ENCODE results near the gene USP17L24. TPM values are rescaled to one million over a fixed set of nuclear protein-coding genes. Genes with fewer than 3 reads are reported as not detected.
"Not testable (repeated sequence)": the region's sequence is repeated elsewhere in the genome, so short reads cannot be mapped to it uniquely, and the experiment has no call there.

Gene USP17L24, protein sequence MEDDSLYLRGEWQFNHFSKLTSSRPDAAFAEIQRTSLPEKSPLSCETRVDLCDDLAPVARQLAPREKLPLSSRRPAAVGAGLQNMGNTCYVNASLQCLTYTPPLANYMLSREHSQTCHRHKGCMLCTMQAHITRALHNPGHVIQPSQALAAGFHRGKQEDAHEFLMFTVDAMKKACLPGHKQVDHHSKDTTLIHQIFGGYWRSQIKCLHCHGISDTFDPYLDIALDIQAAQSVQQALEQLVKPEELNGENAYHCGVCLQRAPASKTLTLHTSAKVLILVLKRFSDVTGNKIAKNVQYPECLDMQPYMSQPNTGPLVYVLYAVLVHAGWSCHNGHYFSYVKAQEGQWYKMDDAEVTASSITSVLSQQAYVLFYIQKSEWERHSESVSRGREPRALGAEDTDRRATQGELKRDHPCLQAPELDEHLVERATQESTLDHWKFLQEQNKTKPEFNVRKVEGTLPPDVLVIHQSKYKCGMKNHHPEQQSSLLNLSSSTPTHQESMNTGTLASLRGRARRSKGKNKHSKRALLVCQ
- polyA plus RNA-seq (2013, experiment 1 of 4), result not detected
- not detected for polyA plus RNA-seq (2013, experiment 2 of 4)
- not detected for polyA plus RNA-seq (2013, experiment 3 of 4)
- not detected for polyA plus RNA-seq (2013, experiment 4 of 4)

DNA sequence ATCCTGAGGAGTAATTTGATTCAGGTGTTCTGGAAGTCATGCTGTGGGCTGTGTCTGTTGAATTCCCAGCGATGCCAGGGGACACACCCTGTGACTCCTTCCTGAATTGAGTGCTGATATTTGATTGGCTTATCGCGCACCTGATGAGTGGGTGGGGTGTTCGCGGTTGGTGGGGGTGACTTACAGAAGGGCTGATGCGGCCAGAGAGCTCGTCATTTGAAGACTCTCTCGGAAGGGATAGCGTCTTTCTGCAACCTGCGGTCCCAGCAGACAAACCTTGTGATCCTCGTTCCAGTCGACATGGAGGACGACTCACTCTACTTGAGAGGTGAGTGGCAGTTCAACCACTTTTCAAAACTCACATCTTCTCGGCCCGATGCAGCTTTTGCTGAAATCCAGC is at the start of gene USP17L24:
USP17L24 (plus strand) TSS at position 301 of the 400 bp plus-strand sequence; CDS start at position 301, 0 bp downstream.
- no CpG with 5 or more reads among the region's 15 CpGs for WGBS, 2 experiments

DNA sequence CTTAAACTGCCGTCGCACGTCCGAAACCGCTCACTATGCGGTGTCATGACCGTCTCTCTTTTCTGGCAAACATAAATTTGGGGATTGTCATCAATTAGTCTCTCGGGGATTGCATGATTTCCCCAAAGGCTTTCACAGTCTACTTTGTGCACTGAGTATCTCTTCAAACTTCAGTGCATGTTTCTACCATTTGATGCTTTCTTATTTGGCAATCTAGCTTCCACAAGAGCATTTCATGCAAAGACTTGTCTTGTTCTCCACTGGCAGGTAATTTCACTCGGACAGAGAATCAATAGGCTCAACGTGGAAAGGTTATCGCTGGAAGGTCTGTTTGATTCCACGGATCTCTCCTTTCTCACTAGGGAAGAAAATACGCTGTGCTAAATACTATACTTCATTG is 774 bp upstream of the USP17L24 start:
- H3K27ac ChIP-seq (ENCODE audit: insufficient read depth, low read depth, low read length, poor library complexity, severe bottlenecking); H3K4me1 ChIP-seq (ENCODE audit: control insufficient read depth, insufficient read depth, low read length); H3K27me3 ChIP-seq (ENCODE audit: control insufficient read depth, insufficient read depth, low read length, poor library complexity, severe bottlenecking); H3K4me3 ChIP-seq (ENCODE audit: insufficient read depth, low read depth, low read length); H3K36me3 ChIP-seq (ENCODE audit: control insufficient read depth, insufficient read depth, low read length); H3K9me3 ChIP-seq (ENCODE audit: control insufficient read depth, low read length): not testable (repeated sequence)
- WGBS, 2 experiments, result 71 to 82% methylated on average over 1 of the region's 13 CpGs

More for the DNA sequence above, at the start of gene USP17L24:
- not testable (repeated sequence) for H3K36me3 ChIP-seq (ENCODE audit: control insufficient read depth, insufficient read depth, low read length); H3K4me1 ChIP-seq (ENCODE audit: control insufficient read depth, insufficient read depth, low read length); H3K27me3 ChIP-seq (ENCODE audit: control insufficient read depth, insufficient read depth, low read length, poor library complexity, severe bottlenecking); H3K9me3 ChIP-seq (ENCODE audit: control insufficient read depth, low read length); H3K4me3 ChIP-seq (ENCODE audit: insufficient read depth, low read depth, low read length); H3K27ac ChIP-seq (ENCODE audit: insufficient read depth, low read depth, low read length, poor library complexity, severe bottlenecking)

DNA sequence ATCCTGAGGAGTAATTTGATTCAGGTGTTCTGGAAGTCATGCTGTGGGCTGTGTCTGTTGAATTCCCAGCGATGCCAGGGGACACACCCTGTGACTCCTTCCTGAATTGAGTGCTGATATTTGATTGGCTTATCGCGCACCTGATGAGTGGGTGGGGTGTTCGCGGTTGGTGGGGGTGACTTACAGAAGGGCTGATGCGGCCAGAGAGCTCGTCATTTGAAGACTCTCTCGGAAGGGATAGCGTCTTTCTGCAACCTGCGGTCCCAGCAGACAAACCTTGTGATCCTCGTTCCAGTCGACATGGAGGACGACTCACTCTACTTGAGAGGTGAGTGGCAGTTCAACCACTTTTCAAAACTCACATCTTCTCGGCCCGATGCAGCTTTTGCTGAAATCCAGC is 4.6 kb downstream of the USP17L24 start, which contains the start of gene USP17L25:
USP17L25 (plus strand) TSS at position 301 of the 400 bp plus-strand sequence; CDS start at position 301, 0 bp downstream.
- WGBS, 2 experiments, result no CpG with 5 or more reads among the region's 15 CpGs
- not testable (repeated sequence) for H3K27me3 ChIP-seq (ENCODE audit: control insufficient read depth, insufficient read depth, low read length, poor library complexity, severe bottlenecking); H3K4me1 ChIP-seq (ENCODE audit: control insufficient read depth, insufficient read depth, low read length); H3K4me3 ChIP-seq (ENCODE audit: insufficient read depth, low read depth, low read length); H3K36me3 ChIP-seq (ENCODE audit: control insufficient read depth, insufficient read depth, low read length); H3K27ac ChIP-seq (ENCODE audit: insufficient read depth, low read depth, low read length, poor library complexity, severe bottlenecking); H3K9me3 ChIP-seq (ENCODE audit: control insufficient read depth, low read length)

DNA sequence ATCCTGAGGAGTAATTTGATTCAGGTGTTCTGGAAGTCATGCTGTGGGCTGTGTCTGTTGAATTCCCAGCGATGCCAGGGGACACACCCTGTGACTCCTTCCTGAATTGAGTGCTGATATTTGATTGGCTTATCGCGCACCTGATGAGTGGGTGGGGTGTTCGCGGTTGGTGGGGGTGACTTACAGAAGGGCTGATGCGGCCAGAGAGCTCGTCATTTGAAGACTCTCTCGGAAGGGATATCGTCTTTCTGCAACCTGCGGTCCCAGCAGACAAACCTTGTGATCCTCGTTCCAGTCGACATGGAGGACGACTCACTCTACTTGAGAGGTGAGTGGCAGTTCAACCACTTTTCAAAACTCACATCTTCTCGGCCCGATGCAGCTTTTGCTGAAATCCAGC is 9.4 kb downstream of the USP17L24 start, which contains the start of gene USP17L26:
USP17L26 (plus strand) TSS at position 301 of the 400 bp plus-strand sequence; CDS start at position 301, 0 bp downstream.
- not testable (repeated sequence) for H3K4me3 ChIP-seq (ENCODE audit: insufficient read depth, low read depth, low read length); H3K36me3 ChIP-seq (ENCODE audit: control insufficient read depth, insufficient read depth, low read length); H3K9me3 ChIP-seq (ENCODE audit: control insufficient read depth, low read length); H3K4me1 ChIP-seq (ENCODE audit: control insufficient read depth, insufficient read depth, low read length); H3K27ac ChIP-seq (ENCODE audit: insufficient read depth, low read depth, low read length, poor library complexity, severe bottlenecking); H3K27me3 ChIP-seq (ENCODE audit: control insufficient read depth, insufficient read depth, low read length, poor library complexity, severe bottlenecking)
- WGBS, 2 experiments, result no CpG with 5 or more reads among the region's 15 CpGs

DNA sequence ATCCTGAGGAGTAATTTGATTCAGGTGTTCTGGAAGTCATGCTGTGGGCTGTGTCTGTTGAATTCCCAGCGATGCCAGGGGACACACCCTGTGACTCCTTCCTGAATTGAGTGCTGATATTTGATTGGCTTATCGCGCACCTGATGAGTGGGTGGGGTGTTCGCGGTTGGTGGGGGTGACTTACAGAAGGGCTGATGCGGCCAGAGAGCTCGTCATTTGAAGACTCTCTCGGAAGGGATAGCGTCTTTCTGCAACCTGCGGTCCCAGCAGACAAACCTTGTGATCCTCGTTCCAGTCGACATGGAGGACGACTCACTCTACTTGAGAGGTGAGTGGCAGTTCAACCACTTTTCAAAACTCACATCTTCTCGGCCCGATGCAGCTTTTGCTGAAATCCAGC is 14.1 kb downstream of the USP17L24 start, which contains the start of gene USP17L5:
USP17L5 (plus strand) TSS at position 301 of the 400 bp plus-strand sequence; CDS start at position 301, 0 bp downstream.
- H3K4me3 ChIP-seq (ENCODE audit: insufficient read depth, low read depth, low read length); H3K27ac ChIP-seq (ENCODE audit: insufficient read depth, low read depth, low read length, poor library complexity, severe bottlenecking); H3K27me3 ChIP-seq (ENCODE audit: control insufficient read depth, insufficient read depth, low read length, poor library complexity, severe bottlenecking); H3K9me3 ChIP-seq (ENCODE audit: control insufficient read depth, low read length); H3K36me3 ChIP-seq (ENCODE audit: control insufficient read depth, insufficient read depth, low read length); H3K4me1 ChIP-seq (ENCODE audit: control insufficient read depth, insufficient read depth, low read length): not testable (repeated sequence)
- WGBS, 2 experiments, result no CpG with 5 or more reads among the region's 15 CpGs

DNA sequence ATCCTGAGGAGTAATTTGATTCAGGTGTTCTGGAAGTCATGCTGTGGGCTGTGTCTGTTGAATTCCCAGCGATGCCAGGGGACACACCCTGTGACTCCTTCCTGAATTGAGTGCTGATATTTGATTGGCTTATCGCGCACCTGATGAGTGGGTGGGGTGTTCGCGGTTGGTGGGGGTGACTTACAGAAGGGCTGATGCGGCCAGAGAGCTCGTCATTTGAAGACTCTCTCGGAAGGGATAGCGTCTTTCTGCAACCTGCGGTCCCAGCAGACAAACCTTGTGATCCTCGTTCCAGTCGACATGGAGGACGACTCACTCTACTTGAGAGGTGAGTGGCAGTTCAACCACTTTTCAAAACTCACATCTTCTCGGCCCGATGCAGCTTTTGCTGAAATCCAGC is 18.9 kb downstream of the USP17L24 start, which contains the start of gene USP17L27:
USP17L27 (plus strand) TSS at position 301 of the 400 bp plus-strand sequence; CDS start at position 301, 0 bp downstream.
- H3K9me3 ChIP-seq (ENCODE audit: control insufficient read depth, low read length); H3K4me3 ChIP-seq (ENCODE audit: insufficient read depth, low read depth, low read length); H3K27me3 ChIP-seq (ENCODE audit: control insufficient read depth, insufficient read depth, low read length, poor library complexity, severe bottlenecking); H3K36me3 ChIP-seq (ENCODE audit: control insufficient read depth, insufficient read depth, low read length); H3K4me1 ChIP-seq (ENCODE audit: control insufficient read depth, insufficient read depth, low read length); H3K27ac ChIP-seq (ENCODE audit: insufficient read depth, low read depth, low read length, poor library complexity, severe bottlenecking): not testable (repeated sequence)
- WGBS, 2 experiments, result no CpG with 5 or more reads among the region's 15 CpGs

DNA sequence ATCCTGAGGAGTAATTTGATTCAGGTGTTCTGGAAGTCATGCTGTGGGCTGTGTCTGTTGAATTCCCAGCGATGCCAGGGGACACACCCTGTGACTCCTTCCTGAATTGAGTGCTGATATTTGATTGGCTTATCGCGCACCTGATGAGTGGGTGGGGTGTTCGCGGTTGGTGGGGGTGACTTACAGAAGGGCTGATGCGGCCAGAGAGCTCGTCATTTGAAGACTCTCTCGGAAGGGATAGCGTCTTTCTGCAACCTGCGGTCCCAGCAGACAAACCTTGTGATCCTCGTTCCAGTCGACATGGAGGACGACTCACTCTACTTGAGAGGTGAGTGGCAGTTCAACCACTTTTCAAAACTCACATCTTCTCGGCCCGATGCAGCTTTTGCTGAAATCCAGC is 23.6 kb downstream of the USP17L24 start, which contains the start of gene USP17L28:
USP17L28 (plus strand) TSS at position 301 of the 400 bp plus-strand sequence; CDS start at position 301, 0 bp downstream.
- WGBS, 2 experiments, result no CpG with 5 or more reads among the region's 15 CpGs
- not testable (repeated sequence) for H3K9me3 ChIP-seq (ENCODE audit: control insufficient read depth, low read length); H3K36me3 ChIP-seq (ENCODE audit: control insufficient read depth, insufficient read depth, low read length); H3K4me1 ChIP-seq (ENCODE audit: control insufficient read depth, insufficient read depth, low read length); H3K27me3 ChIP-seq (ENCODE audit: control insufficient read depth, insufficient read depth, low read length, poor library complexity, severe bottlenecking); H3K4me3 ChIP-seq (ENCODE audit: insufficient read depth, low read depth, low read length); H3K27ac ChIP-seq (ENCODE audit: insufficient read depth, low read depth, low read length, poor library complexity, severe bottlenecking)

DNA sequence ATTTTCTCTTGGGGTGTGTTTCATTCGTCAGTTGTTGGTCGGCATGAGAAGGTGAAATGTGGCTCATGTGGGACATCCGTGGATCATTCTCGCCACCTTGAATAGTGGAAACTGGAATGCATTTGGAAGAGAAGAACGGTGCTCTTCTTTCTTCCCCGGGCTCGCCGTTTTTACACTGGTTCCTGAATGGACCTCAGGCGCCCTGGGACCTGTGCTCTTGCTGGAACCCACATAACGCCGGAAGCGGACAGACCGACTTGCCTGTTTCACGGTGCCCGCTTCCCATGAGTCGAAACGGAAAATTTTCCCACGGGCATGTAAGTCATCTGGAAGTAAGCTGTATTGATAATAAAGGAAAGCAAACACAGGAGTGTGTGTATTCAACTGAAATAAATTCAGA is 25.9 kb downstream of the USP17L24 start:
- no CpG with 5 or more reads among the region's 18 CpGs for WGBS, 2 experiments
- H3K27me3 ChIP-seq (ENCODE audit: control insufficient read depth, insufficient read depth, low read length, poor library complexity, severe bottlenecking); H3K4me3 ChIP-seq (ENCODE audit: insufficient read depth, low read depth, low read length); H3K27ac ChIP-seq (ENCODE audit: insufficient read depth, low read depth, low read length, poor library complexity, severe bottlenecking); H3K9me3 ChIP-seq (ENCODE audit: control insufficient read depth, low read length); H3K36me3 ChIP-seq (ENCODE audit: control insufficient read depth, insufficient read depth, low read length); H3K4me1 ChIP-seq (ENCODE audit: control insufficient read depth, insufficient read depth, low read length): not testable (repeated sequence)

DNA sequence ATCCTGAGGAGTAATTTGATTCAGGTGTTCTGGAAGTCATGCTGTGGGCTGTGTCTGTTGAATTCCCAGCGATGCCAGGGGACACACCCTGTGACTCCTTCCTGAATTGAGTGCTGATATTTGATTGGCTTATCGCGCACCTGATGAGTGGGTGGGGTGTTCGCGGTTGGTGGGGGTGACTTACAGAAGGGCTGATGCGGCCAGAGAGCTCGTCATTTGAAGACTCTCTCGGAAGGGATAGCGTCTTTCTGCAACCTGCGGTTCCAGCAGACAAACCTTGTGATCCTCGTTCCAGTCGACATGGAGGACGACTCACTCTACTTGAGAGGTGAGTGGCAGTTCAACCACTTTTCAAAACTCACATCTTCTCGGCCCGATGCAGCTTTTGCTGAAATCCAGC is 28.4 kb downstream of the USP17L24 start, which contains the start of gene USP17L29:
USP17L29 (plus strand) TSS at position 301 of the 400 bp plus-strand sequence; CDS start at position 301, 0 bp downstream.
- H3K36me3 ChIP-seq (ENCODE audit: control insufficient read depth, insufficient read depth, low read length); H3K4me3 ChIP-seq (ENCODE audit: insufficient read depth, low read depth, low read length); H3K4me1 ChIP-seq (ENCODE audit: control insufficient read depth, insufficient read depth, low read length); H3K9me3 ChIP-seq (ENCODE audit: control insufficient read depth, low read length); H3K27me3 ChIP-seq (ENCODE audit: control insufficient read depth, insufficient read depth, low read length, poor library complexity, severe bottlenecking); H3K27ac ChIP-seq (ENCODE audit: insufficient read depth, low read depth, low read length, poor library complexity, severe bottlenecking): not testable (repeated sequence)
- WGBS, 2 experiments, result no CpG with 5 or more reads among the region's 15 CpGs

DNA sequence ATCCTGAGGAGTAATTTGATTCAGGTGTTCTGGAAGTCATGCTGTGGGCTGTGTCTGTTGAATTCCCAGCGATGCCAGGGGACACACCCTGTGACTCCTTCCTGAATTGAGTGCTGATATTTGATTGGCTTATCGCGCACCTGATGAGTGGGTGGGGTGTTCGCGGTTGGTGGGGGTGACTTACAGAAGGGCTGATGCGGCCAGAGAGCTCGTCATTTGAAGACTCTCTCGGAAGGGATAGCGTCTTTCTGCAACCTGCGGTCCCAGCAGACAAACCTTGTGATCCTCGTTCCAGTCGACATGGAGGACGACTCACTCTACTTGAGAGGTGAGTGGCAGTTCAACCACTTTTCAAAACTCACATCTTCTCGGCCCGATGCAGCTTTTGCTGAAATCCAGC is 37.9 kb downstream of the USP17L24 start, which contains the start of gene USP17L30:
USP17L30 (plus strand) TSS at position 301 of the 400 bp plus-strand sequence; CDS start at position 301, 0 bp downstream.
- H3K9me3 ChIP-seq (ENCODE audit: control insufficient read depth, low read length); H3K4me1 ChIP-seq (ENCODE audit: control insufficient read depth, insufficient read depth, low read length); H3K36me3 ChIP-seq (ENCODE audit: control insufficient read depth, insufficient read depth, low read length); H3K27me3 ChIP-seq (ENCODE audit: control insufficient read depth, insufficient read depth, low read length, poor library complexity, severe bottlenecking); H3K4me3 ChIP-seq (ENCODE audit: insufficient read depth, low read depth, low read length); H3K27ac ChIP-seq (ENCODE audit: insufficient read depth, low read depth, low read length, poor library complexity, severe bottlenecking): not testable (repeated sequence)
- no CpG with 5 or more reads among the region's 15 CpGs for WGBS, 2 experiments
